IMR-90 (cell line): ENCODE measurements around the gene RYR3.

ENCODE experiments used
- CTCF ChIP-seq: conservative IDR thresholded peaks from 2 replicates; pipeline ENCODE4 v1.5.1; 2012; ENCODE audit warnings: mild to moderate bottlenecking, low read depth, low read length, improper control_type of control experiment
- ELK1 ChIP-seq: fragments of 150-350 bp; IDR thresholded peaks from 2 replicates; pipeline ENCODE4 v1.6.1; 2016; ENCODE audit warnings: low read depth, mild to moderate bottlenecking, low read length, moderate library complexity, borderline replicate concordance
- MXI1 ChIP-seq: IDR thresholded peaks from 2 replicates; pipeline ENCODE4 v1.6.1; 2012; ENCODE audit warnings: low read depth, mild to moderate bottlenecking, low read length, moderate library complexity, borderline replicate concordance
- POLR2A ChIP-seq: IDR thresholded peaks from 2 replicates; pipeline ENCODE4 v1.6.1; 2012; ENCODE audit warnings: mild to moderate bottlenecking, low read depth, low read length
- RAD21 ChIP-seq: IDR thresholded peaks from 2 replicates; pipeline ENCODE4 v1.6.1; 2012; ENCODE audit warnings: low read length, improper control_type of control experiment
- USF2 ChIP-seq: fragments of 150-350 bp; IDR thresholded peaks from 2 replicates; pipeline ENCODE4 v1.6.1; 2017; ENCODE audit warnings: mild to moderate bottlenecking, antibody characterized with exemption, low read length, low read depth

GRCh38 chr15:33398555-33398954, 87.8 kb downstream of the RYR3 start:
- TF ChIP-seq MXI1 (no peak), ELK1 (no peak), RAD21 (no peak), USF2 (no peak), CTCF (no peak), POLR2A (no peak)
